ENCODE results near the gene DUSP5. TPM values are rescaled to one million over a fixed set of nuclear protein-coding genes. Genes with fewer than 3 reads are reported as not detected.
A peak's percentile ranks its signal among the peaks of the same experiment; 100 is the strongest.

The DUSP5 gene
- total RNA-seq, 1 experiment from 2014 or later, result 89.2 TPM

- no peak for DNase-seq (ENCODE audit: low read depth)
These were observed 17.3 kb upstream of the DUSP5 start for GRCh38 chr10:110480387-110480786.

DNA sequence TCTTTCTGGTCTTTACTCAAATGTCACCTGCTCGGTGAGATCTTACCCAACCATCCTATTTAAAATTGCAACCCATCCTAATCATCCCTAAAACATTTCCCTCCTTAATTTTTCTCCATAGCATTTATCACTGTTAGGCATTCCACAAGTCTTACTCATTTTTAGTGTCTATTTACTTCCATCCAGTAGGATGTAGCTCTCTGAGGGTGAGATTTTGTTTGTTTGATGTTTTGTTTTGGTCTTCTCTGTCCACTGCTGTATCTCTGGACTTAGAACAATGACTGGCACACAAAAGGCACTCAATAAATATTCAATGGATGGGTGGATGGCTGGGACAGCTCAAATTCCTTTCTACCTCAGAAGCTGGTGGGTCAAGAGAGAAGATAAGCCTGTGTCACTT is 15.8 kb upstream of the DUSP5 start:
- DNase-seq (ENCODE audit: low read depth), result peak; percentile 69

DNA sequence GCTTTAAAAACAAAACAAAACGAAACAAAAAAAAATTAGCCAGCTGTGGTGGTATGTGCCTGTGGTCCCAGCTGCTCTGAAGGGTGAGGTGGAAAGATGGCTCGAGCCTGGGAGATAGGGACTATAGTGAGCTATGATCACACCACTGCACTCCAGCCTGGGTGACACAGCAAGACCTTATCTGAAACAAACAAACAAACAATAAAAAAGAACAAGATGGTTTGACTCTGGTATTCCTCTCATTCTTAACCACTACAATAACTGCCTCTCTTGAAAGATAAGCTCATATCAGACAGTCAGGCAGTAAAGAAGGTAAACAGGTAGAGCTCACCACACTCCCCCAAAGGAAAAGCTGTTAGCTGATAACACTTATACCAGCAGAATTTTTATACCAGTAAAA is 14.1 kb upstream of the DUSP5 start:
- DNase-seq (ENCODE audit: low read depth), result no peak

DNA sequence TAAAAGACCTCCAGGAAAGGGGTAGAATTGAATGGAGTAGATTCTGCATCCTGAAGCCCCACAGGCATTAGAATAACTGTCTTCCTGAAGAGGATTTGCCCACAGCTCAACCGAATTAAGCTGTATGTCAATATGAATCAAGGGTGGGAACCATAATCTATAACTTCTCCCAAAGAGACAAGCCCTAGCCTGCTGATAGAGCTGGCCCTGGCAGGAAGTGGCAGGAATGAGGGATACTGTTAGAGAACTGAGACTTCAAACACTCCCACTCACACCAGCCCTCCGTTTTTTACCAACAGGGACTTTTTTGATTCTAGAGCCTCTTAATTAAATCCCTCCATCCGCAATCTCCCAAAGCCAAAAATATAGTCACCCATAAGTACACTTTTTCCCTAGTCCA is 12.2 kb upstream of the DUSP5 start:
- no peak for DNase-seq (ENCODE audit: low read depth)

DNA sequence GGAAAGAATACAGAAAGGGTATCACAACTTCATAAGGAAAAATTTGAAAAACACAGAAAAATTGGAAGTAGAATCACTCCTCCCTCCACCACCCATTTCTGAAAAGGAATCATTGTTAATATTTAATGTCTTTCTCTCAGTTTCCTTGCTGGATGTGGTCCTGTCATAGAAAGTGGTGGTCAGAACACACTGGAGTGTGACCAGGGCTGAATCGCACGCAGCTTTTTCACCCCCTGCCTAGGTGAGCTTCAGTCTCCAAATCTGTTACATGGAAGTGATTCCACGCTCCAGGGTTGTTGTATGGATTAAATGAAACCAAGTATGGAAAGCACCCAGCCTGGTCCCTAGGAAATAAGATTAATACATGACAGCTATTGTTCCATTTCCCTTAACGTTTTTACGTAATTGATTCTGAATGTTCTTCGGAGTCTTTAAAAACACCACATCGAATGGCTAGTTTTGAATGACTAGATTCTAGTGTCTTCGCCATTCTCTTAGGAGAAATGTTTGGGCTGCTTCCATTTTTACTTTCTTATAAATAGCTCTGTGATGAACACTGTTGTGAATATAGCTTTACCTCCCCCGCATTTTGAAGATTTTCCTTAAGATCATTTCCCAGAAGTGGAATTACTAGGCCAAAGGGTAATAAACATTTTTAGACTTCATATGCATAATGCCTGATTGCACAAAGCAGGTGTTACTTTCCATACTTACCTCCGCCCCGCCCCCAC is 10.9 kb upstream of the DUSP5 start:
- DNase-seq (ENCODE audit: low read depth), result no peak

- peak; percentile 96 for DNase-seq (ENCODE audit: low read depth)
These were observed 10.0 kb upstream of the DUSP5 start for GRCh38 chr10:110487411-110488331.

- DNase-seq (ENCODE audit: low read depth), result no peak
These were observed 9.4 kb upstream of the DUSP5 start for GRCh38 chr10:110488332-110488681.

DNA sequence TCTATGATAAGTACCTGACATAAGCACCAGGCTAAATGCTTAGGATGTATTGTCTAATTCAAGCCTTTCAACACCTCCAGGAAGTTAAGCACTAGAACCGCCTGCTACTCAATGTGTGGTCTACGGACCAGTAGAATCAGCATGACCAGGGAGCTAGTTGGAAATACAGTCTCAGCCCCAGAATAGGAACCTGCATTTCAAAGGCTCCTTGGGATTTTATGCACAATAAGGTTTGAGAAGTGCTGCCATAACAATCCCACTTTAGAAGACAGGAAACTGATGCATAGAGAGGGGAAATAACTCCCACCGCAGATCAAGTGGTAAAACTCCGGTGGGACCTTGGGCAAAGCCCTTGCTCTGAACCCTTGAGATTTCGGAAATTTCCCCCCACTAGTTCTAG is 8.8 kb upstream of the DUSP5 start:
- no peak for DNase-seq (ENCODE audit: low read depth)

DNA sequence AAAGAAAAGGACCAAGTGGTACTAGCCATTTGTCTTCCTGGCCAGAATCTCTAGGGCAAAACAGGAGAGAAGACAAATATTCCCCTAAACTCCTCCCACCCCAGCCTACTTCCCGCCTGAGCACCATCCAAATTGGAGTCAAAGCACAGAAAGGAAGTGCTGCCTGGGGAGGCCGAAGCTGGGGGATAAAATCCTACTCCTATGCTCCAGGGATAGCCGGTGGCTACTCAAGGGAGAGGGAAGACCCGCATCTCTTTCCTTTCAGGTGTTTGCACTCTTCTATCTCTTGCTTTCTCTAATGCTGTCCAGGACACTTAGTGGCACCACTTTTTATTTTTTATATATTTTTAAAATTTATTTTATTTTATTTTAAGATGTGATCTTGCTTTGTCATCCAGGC is 7.1 kb upstream of the DUSP5 start:
- DNase-seq (ENCODE audit: low read depth), result no peak

- DNase-seq (ENCODE audit: low read depth), result no peak
These were observed 6.4 kb upstream of the DUSP5 start for GRCh38 chr10:110491346-110491745.

DNA sequence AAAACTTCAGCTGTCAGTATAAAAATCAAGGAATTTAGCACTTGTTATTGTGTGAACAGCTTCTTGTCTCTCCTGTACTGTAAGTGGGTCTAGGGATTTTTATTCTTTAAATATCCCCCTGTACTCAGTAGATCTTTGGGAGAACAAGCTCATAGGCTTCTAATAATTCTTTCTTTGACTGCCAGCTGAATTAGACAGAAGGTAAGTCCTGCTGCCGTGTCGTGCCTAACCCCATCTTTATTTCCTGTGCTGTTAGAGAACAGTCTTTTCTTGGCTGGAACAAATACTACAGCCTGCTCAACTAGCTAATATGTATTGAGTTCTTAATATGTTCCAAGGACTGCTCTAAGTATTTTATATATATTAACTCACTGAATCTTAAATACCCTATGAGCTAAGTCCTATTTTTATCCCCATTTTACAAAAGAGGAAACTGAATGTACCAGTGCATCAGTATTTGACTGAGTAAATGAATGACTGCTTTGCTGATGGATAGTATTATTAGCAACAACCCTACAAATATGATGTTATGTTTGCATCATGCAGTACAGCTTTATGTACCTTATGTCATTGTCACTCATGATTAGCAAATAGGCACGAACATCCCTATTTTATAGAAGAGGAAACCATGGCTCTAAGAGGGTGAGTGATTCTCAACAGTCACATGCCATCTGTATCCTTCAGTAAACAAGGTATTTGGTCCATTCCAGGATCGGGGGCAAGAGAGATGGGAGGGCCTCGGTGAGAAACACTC is 5.5 kb upstream of the DUSP5 start:
- DNase-seq (ENCODE audit: low read depth), result no peak

- no peak for DNase-seq (ENCODE audit: low read depth)
These were observed 3.8 kb upstream of the DUSP5 start for GRCh38 chr10:110493832-110494426.

GRCh38 chr10:110494532-110494931 is 3.2 kb upstream of the DUSP5 start:
- DNase-seq (ENCODE audit: low read depth), result no peak

DNA sequence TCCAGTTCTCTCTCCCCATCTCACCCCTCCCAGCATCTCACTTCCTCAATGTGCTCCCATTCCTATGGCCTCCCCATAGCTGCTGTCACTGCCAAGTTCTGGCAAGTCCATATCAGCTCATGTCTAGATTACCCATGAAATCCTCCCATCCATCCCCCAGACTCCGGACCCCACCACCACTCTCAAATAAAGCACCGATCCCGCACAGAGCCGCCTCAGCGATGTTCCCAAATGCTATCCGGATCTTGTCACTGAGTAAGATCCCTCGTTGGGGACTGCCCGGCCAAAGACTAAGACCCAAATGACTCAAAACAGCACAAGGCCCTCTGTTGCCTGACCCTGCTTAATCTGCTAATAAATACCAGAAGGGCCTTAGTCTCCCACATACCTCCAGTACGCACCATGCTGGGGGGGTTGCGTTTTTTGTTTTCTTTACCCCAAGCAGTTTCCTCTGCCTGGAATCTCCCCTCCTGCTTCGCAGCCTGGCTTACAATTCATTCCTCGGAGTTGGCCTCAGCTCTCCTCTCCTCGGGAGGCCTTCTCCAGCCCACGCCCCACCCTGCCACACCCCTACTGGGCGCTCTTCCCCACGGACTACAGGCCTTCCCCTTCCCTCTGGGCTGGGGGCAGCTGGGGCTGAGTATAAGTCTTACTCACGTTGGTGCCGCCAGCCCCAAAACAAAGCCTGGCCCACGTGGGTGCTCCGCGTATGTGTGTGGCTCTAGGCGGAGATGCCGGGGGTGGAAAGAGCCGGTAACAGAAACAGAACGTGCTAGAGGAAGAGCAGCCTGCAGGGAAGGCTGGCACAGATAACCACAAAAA is 1.8 kb upstream of the DUSP5 start:
- DNase-seq (ENCODE audit: low read depth), result peak; percentile 88

DNA sequence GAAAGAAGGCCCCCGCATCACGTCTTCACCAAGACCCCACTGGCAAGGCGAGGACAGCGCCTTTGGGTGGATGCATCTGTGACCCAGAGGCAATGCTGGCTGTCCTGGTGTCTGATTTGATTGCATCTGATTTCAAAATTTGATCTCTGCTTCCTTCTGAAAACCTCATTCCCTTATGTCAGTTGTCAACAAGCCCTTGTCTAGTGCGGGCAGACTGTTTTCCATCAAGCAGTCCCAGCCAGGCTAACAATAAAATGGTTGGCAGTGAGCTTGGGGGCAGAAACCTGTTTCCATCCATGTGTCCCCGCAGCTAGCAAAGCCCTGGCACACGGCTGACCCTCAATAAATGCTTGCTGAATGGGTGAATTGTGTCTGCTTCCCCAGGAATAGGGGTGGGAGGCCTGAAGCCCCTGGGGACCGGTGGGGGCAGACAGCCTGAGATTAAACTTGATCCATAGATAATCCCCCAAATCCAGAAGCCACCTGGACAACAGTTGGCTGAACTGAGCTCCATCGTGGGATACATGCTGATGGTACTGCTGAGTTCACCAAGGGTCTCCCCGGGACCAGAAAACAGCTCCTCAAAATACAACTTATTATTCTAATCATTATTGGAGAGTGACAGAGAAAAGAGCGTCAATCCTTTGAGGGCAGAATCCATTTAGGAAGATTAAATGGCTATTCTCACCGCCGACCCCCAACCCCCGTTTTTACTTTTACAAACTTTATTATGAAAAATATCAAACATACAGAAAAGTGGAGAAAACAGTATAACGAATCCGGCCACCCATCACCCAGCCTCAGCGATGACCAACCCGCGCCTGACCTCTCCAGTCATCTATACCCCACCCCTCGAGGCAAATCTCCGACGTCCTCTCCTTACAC is 912 bp upstream of the DUSP5 start:
- DNase-seq (ENCODE audit: low read depth), result no peak

DNA sequence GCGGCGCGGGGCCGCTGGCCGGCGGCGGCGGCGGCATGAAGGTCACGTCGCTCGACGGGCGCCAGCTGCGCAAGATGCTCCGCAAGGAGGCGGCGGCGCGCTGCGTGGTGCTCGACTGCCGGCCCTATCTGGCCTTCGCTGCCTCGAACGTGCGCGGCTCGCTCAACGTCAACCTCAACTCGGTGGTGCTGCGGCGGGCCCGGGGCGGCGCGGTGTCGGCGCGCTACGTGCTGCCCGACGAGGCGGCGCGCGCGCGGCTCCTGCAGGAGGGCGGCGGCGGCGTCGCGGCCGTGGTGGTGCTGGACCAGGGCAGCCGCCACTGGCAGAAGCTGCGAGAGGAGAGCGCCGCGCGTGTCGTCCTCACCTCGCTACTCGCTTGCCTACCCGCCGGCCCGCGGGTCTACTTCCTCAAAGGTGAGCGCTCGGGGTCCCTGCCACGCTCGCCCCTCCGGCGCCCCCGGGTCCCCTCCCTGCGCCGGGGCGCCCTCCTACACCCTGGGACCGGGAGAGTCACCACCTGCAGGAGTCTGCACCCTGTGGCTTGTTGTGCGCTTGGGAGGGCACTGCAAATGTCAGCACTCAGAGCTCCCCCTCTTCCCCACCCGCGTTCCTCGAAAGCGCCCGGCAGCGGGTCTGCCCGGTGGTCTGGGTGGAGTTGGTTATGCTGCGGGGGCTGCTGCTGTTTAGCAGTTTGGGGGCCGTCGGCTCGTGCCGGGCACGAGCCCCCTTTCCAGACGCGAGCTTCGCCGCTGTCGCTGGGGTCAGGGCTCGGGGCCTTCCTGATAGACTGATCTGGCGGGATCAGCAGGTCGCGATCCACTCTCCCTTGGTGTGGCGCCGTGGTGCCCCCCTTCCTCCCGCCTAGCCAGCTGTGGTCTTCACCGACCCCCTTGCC is 627 bp downstream of the DUSP5 start:
- no peak for DNase-seq (ENCODE audit: low read depth)

- peak; percentile 78 for DNase-seq (ENCODE audit: low read depth)
These were observed 1.5 kb downstream of the DUSP5 start for GRCh38 chr10:110498982-110499795.
